Measurements from ENCODE around the gene CEP112.

The CEP112 gene

GRCh38 chr17:65666876-65667321 is 525.0 kb downstream of the CEP112 start:
- DNase-seq = no peak

GRCh38 chr17:65665966-65666365 is 526.0 kb downstream of the CEP112 start:
- no peak for DNase-seq

GRCh38 chr17:65664696-65665095 is 527.2 kb downstream of the CEP112 start:
- no peak for DNase-seq

GRCh38 chr17:65664266-65664665 is 527.7 kb downstream of the CEP112 start:
- no peak for DNase-seq

GRCh38 chr17:65662196-65662595 is 529.7 kb downstream of the CEP112 start:
- no peak for DNase-seq

GRCh38 chr17:65660947-65661346 is 531.0 kb downstream of the CEP112 start:
- DNase-seq = no peak

GRCh38 chr17:65660078-65660477 is 531.9 kb downstream of the CEP112 start:
- no peak for DNase-seq

- DNase-seq = no peak
These were observed 532.4 kb downstream of the CEP112 start for GRCh38 chr17:65659512-65659911.

- DNase-seq = no peak
These were observed 534.6 kb downstream of the CEP112 start for GRCh38 chr17:65657251-65657828.

GRCh38 chr17:65656390-65657250 is 535.3 kb downstream of the CEP112 start:
- no peak for DNase-seq

GRCh38 chr17:65655706-65656105 is 536.2 kb downstream of the CEP112 start:
- no peak for DNase-seq

GRCh38 chr17:65644545-65644944 is 547.4 kb downstream of the CEP112 start:
- DNase-seq = no peak

GRCh38 chr17:65638221-65638975 is 553.5 kb downstream of the CEP112 start:
- DNase-seq = no peak

GRCh38 chr17:65637786-65638185 is 554.1 kb downstream of the CEP112 start:
- no peak for DNase-seq

GRCh38 chr17:65634533-65634932 is 557.4 kb downstream of the CEP112 start:
- DNase-seq = no peak

GRCh38 chr17:65633988-65634387 is 557.9 kb downstream of the CEP112 start:
- no peak for DNase-seq

- DNase-seq = no peak
These were observed 558.6 kb downstream of the CEP112 start for GRCh38 chr17:65633146-65633881.

GRCh38 chr17:65630502-65630901 is 561.4 kb downstream of the CEP112 start:
- no peak for DNase-seq

- no peak for DNase-seq
These were observed 562.7 kb downstream of the CEP112 start for GRCh38 chr17:65629234-65629690.

GRCh38 chr17:65628644-65629036 is 563.3 kb downstream of the CEP112 start:
- DNase-seq = no peak

- no peak for DNase-seq
These were observed 563.9 kb downstream of the CEP112 start for GRCh38 chr17:65627891-65628643.

- DNase-seq = no peak
These were observed 564.8 kb downstream of the CEP112 start for GRCh38 chr17:65627108-65627507.

Measured in GDM1 (cell line).